Hematopoietic multipotent progenitor cell treated with erythropoietin and hydrocortisone succinate and interleukin-3 and kit ligand, for 15 days (in vitro differentiated cells): ENCODE measurements around the gene AQP6.
"Not testable (repeated sequence)": the region's sequence is repeated elsewhere in the genome, so short reads cannot be mapped to it uniquely, and the experiment has no call there.

ENCODE experiments used
- DNase-seq: peaks from one replicate; pipeline ENCODE4 v3.0.0-alpha.2; 2015; ENCODE audit warnings: low spot score

The AQP6 gene

GRCh38 chr12:49969651-49970429 lies 2.9 kb upstream of the AQP6 start:
- no peak for DNase-seq

DNA sequence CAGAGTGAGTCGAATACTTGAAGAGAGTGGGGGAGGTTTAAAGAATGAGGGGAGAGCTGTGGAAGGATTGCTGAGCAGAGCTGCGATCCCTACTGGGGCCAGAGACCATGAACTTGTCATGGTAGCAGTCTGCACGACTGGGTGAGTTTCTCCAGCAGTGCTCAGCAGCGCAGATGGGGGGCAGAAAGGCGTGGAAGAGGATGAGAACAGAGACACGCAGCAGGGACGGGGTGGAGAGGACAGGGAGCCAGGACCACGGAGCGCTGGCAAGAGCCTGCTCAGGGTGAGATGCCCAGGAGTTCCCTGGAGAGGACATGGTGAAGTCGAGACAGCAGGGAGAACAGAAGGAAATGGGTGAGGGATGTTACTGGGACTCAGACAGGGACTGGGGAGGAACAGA lies 2.1 kb upstream of the AQP6 start:
- no peak for DNase-seq

- DNase-seq, result no peak
These were observed 1.6 kb upstream of the AQP6 start for GRCh38 chr12:49971141-49971540.

- DNase-seq, result no peak
These were observed 618 bp upstream of the AQP6 start for GRCh38 chr12:49972129-49972528.

DNA sequence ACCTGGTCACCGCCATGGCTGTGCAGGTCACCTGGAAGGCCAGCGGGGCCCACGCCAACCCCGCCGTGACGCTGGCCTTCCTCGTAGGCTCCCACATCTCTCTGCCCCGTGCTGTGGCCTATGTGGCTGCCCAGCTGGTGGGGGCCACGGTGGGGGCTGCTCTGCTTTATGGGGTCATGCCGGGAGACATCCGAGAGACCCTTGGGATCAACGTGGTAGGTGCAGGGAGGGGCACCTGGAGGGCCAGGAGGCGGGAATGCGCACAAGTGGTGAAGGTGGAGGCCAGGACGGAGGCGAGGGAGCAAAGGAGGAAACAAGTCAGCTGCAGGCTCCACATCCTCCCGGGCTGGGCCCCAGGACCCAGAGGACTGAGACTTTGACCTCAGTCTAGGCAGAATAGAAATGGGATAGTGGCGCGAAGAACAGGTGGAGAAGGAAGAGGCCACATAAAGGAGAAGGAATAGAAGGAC lies 649 bp downstream of the AQP6 start:
- no peak for DNase-seq

DNA sequence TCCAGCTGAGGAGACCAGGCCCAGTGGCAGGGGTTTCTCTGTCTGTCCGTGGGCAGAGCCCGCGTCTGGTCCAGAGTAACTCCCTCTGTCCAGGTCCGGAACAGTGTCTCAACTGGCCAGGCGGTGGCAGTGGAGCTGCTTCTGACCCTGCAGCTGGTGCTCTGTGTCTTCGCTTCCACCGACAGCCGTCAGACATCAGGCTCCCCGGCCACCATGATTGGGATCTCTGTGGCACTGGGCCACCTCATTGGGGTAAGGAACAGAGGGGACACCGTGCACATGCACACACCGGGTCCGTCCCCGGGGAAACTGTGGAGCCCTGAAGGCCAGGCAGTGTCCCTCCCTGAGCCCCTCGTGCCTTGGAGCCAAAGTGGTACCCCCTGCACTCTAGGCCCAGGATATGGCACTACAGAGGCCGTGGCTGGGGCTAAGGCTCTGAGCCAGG lies 1.5 kb downstream of the AQP6 start:
- no peak for DNase-seq

- DNase-seq, result no peak
These were observed 2.0 kb downstream of the AQP6 start for GRCh38 chr12:49974677-49975317.

GRCh38 chr12:49975318-49975761 lies 2.6 kb downstream of the AQP6 start:
- DNase-seq, result no peak

DNA sequence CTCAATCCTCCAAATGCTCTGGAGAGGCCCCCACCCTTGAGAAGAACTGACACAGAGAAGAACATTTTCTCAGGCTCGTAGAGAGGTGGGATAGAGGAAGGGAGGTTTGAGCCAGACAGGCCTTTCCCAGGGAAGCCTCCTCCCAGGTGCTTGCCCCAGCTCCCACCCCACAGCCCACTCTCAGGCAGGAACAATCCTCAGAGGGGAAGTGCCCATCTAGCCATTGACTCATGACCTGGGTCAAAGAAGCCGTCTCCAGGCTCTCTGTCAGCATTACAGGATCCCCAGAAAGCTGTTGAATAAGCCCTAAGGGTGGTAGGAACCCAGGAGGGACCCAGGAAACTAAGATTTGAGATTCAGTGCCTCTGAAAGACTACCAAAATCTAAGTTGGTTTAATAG lies 3.8 kb downstream of the AQP6 start:
- no peak for DNase-seq

DNA sequence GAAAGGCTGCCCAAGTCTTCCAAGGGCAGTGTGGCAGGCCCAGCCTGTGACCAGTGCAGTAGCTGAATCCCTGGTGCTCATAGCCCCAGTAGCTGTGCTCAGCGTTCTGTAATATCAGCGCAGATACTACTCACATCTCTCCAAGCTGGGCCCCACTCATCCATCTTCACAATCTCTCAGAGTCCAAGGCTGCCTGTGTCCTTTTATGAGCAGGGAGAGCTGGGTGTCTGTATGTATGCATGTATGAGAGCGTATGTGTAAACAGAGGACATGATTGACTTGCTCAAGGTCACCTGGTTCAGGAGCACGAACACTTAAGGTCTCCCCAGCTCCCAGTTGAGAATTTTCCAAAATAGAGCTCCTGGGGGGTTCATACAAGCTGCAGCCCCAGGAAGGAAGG lies 5.4 kb downstream of the AQP6 start:
- DNase-seq, result no peak

- DNase-seq, result no peak
These were observed 6.4 kb downstream of the AQP6 start for GRCh38 chr12:49979016-49979586.

DNA sequence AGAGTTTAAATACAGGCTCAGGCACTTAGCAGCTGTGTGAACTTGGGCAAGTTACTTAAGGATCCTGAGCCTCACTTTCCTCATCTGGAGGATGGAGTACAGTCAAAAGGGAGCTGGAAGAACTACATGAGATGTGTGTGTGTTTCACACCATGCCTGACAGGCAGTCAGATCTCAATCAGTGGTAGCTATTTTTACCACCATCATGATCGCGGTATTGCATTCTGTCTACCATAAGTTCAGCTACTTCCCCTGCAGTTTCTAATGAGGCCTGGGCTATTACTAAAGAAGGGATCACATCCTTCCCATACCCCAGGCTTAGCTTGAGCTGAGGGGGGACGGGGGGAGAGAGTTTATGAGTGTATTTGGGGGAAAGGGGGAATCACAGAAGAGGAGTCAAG lies 7.0 kb downstream of the AQP6 start:
- no peak for DNase-seq

DNA sequence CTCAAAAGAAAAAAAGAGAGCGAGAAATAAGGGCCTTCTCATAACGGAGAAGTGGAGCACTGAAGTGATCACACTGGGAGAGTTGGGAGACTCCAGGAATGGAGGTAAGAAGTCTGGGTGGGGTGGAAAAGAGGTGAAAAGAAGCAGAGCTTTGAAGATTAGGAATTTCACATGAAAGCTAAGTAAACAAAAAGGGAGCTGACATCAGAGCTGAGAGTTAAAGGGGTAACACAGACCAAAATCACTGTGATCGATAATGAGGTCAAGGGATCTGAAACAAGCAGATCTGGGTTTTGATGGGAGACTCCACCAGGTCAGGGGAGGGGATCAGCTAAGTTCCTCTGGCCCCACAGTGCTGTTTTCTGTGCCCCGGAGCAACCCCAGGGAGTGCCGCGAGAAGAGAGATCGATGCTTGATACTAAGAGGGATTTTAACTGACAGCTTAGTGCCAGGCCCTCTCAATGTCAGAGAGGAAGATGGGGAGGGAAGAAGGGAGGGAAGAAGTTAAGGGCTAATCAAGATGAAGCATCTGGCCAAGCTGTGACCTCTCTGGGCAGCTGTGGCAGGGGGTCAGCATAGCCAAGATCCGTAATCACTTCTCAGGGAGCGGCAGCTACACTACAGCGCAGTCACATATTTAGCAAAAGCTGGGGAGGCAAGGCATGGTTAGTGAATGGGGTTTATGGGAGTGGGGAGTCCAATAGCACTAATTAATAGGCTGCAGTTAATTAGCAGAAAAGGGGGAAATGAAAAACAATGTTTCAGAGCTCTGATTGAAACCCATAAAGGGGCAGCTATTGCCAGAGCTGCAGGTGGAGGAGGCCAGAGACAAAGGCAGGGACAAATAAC lies 8.0 kb downstream of the AQP6 start:
- no peak for DNase-seq

DNA sequence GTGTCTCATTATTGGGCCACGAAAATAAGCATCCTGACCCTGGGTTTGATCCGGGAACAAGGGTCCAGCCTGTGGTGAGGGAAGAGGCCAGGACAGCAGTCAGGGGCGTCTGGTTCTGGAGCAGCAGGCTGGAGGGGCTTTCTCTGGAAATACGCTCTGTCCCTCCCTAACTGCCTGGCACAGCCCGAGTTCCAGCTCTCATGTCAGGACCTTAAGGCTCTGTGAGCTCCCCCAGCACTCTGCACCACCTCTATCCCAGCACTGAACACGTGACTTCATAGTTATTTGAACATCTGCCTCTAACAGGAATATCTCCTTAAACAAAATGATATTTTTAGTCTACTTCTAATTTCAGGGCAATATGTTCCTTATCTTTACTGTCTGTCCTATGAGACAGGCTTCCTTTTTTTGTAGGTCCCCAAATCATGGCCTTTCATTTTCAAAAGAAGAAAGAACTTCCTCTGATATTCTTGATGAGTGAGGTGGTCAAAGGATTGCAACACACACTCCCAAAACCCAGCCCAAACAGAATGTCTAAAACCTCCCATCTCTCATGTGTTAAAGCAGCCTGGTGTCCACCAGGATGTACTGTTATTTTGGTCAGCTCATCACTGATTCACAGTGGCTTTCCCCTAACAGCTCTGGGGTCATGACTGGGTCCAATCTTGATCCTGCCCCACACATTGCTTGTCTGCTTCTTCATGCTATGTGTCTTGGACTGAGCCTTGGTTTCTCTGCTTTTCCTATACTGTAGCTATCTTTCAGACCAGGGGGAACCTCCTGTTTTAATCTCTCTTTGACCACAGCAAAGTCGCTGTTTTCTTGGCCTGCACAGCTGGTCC lies 9.7 kb downstream of the AQP6 start:
- DNase-seq, result no peak

GRCh38 chr12:49983892-49984291 lies 11.1 kb downstream of the AQP6 start:
- no peak for DNase-seq

- DNase-seq, result no peak
These were observed 12.0 kb downstream of the AQP6 start for GRCh38 chr12:49984476-49985359.

GRCh38 chr12:49985981-49986380 lies 13.2 kb downstream of the AQP6 start:
- no peak for DNase-seq

GRCh38 chr12:49986476-49986875 lies 13.7 kb downstream of the AQP6 start:
- DNase-seq, result not testable (repeated sequence)

GRCh38 chr12:49987625-49988303 lies 15.0 kb downstream of the AQP6 start:
- DNase-seq, result no peak

GRCh38 chr12:49989400-49989799 lies 16.7 kb downstream of the AQP6 start:
- DNase-seq, result not testable (repeated sequence)
